GM18502 (cell line): ENCODE measurements around the gene C1orf159.
"Not testable (repeated sequence)": the region's sequence is repeated elsewhere in the genome, so short reads cannot be mapped to it uniquely, and the experiment has no call there.

ENCODE experiments used
- ATAC-seq: cut with Tn5 transposase; IDR thresholded peaks from one replicate; pipeline ENCODE4 v1.9.1; 2021; ENCODE audit warnings: mild to moderate bottlenecking; ENCODE audit not compliant: unreplicated experiment, poor library complexity

The C1orf159 gene

DNA sequence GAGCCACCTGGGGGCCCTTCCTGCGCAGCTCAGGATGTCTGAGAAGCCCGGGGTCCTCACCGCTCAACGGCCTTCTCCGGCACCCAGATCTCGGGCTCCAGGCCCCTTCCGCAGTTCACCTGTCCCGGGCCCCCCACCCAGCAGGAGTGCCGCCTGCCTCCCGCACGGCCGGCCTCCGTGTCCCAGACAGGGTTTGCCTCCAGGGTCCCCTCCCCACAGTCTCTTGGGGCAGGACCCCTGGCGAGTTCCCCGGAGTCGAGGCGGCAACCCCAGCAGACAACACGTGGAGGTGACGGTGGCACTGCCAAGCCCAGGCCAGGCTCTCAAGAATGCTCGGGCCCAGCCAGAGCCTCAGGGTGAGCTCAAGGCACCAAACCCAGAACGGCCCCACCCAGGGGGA, 35.4 kb upstream of the C1orf159 start:
- no peak for ATAC-seq

DNA sequence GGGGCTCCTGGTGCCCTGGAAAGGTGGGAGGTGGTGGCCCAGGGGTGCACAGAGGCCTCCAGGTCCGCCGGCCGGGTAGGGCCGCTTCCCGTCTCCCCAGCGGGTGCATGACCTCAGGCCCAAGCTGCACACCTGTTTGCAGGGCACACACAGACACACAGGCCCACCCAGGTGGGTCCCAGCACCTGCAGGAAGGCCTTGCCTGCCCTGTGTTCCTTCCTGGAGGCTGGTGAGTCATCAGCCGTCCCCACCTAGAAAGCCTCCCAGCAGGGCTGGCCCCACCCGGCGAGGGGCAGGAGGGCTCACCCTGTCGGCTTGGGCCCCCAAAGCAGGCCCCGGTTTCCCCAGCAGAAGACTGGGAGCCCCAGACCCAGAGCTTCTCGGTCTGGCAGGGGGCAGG, 34.2 kb upstream of the C1orf159 start:
- no peak for ATAC-seq

DNA sequence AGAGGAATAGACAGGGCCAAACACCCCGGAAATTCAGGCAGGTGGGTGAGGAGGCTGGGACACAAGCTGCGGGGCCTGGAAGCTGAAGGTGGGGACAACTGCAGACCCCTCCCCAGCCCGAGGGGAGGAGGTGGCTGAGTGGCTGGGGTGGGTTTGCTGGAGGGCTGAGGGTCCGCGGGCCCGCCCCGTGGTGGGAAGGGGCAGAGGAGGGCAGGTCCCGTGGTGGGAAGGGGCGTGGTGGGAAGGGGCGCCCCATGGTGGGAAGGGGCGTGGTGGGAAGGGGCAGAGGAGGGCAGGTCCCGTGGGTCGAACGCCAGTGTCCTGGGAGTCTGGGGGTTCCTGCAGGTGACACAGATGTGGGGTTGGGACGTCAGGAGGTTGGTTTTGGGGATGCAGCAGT, 33.5 kb upstream of the C1orf159 start:
- no peak for ATAC-seq

DNA sequence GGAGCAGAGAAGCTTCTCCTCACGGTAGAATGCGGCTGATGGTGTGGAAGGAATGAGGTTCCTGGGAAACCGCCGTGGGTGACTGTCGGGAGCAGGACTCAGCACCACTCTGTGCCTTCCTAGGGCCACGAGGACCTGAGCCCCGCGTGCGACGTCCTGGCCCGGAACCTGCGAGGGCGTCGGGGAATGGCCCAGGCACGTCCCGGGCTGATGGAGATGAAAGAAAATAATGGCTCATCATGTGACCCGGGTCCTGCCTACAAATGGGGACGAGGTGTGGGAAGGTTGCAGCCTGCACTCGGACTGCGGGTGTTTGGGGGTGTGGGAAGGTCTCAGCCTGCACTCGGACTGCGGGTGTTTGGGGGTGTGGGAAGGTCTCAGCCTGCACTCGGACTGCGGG, 32.7 kb upstream of the C1orf159 start:
- ATAC-seq = no peak

DNA sequence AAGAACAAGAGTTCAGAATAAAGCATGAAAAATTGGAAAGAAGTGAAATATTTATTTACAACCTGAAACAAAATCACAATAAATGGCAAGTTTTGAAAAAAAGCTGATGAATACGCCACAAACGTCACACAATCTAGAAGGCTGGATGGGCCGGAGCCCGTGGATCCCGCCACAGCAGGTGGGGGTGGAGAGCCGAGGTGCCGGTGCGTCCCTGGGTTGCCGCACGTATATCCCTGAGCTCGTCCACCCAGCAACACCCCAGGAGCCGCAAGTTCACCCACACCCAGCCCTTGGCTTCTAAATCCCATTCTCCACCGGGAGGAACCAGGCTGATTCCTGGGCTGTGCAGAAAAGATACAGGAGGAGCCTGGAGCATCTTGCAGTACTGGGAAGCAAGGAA, 32.2 kb upstream of the C1orf159 start:
- no peak for ATAC-seq

DNA sequence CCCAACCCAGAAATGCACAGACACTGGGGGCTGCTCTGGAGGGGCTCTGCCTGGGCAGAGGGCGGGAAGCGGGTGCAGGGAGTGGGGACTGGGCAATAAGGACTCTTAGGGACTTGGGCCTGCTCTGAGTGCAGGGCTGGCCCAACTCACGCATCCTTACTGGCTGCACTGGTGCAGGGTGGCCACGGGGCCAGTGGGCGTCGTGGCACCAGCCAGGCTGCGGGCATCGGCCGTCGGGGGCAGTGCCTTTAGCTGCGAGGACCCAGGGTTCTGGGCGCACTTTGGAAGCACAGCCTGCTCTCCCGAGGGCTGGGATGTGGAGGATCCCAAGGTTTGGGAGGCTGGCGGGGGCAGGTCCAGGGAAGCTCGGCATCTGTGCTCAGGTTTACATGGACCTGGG, 30.7 kb upstream of the C1orf159 start:
- ATAC-seq = no peak

DNA sequence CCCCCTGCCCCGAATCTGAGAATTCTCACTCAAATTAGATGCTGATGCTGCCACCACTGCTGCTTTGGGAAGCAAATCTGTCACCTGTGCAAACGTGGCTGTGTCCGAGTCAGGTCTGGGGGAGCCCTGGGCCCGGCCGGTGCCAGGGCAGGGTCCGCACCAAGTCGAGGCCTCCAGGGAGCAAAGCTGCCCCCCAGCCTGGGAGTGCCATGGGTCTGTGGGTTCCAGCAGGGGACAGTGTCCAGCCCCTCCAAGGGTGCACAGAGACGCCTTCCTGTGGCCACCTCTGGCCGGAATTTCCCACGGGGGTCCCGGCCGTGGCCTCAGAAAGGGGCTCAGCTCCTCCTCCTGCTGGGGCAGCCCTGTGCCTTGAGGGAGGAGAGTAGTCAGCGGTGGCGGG, 30.1 kb upstream of the C1orf159 start:
- ATAC-seq = no peak

DNA sequence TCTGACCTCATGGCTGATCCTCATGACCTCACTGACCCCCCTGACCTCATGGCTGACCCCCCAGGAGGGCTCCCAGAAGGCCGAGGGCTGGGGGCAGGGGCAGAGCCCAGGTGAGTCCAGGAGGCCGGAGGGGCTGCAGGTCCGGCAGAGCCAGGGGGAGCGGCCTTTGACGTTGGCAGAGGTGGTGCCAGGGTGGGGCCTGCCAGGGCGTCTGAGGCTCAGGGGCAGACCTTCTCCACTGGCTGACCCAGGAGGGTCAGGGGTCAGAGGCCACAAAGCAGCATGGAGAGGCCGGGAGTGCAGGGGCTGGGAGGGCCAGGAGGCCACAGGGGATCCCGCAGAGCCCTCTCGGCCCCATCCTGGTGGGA, 29.6 kb upstream of the C1orf159 start:
- ATAC-seq = no peak

DNA sequence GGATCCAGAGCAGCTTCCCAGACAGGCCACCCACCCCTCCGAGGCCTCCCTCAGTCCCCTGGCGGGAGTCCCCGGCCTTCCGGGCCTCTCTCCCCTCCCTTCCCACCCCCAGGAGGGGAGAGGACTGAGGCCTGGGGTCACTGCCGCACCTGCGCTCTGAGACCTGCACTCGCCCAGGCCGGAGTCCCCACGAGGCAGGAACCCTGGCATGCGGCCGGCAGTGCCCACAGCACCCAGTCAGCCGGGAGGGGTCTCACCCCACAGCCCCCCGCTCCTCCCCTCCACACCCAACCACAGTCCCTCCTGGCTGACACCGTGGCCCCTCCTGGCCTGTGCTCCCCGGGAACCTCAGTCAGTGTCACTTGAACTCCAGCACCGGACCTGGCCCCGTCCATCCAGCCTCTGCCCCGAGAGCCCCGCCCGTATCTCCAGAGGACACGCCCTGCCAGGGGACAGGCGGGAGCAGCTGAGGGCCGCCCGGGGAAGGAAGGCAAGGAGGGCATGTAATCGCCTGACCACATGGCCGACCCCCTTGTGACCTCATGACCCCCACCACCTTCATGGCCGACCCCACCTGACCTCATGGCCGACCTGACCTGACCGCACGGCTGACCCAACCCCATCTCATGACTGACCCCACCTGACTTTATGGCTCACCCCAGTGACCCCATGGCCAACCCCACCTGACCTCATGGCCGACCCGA, 29.1 kb upstream of the C1orf159 start:
- ATAC-seq = no peak

DNA sequence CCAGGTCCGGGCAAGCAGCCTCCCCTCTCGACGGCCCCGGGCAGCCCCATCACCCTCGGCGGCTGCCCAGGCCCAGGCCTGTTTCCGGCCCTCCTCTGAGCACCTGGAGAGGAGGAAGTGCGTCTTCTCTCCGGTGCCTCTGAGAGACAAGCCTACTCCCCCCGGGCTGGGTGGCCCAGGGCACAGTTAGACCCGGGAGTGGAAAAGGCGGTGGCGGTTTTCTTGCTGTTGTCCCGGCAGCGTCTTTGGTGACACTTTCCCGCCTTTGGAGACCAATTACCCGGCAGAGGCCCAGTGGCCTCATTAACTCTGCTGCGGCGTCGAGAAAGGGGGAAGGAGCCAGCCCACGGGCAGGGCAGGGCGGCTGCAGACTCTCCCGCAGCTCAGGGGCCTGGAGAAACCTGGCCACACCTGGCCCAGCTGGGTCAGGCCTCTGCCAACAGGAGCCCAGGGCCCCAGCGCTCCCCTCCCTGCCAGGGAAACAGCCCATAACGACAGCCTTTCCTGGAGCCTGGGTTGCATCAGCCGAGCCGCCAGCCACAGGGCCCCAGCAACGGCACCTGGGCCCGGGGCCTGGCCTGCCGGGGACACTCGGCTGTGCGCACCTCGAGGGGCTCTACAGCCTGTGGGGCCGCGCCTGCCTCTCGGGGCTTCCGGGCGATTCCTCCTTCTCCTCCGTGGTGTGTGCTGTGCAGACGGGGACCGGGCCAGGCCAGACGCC, 28.4 kb upstream of the C1orf159 start:
- ATAC-seq = no peak

DNA sequence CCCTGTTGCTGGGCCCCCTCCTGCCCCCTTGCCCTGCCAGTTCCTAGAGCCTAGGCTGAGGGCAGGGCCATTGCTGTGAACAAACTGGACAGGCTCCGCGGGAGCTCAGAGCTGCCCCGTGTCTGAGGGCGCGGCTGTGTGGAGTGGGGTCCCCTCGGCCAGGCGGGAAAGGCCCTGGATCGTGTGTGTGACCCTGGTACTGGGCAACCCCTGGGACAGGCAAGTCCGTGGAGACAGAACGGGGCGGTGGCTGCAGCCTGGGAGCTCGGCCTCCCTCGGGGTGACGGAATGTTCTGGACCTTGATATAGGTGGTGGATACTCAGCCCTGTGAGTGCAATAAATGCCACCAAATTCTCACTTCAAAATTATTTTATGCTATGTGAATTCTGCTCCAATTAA, 27.7 kb upstream of the C1orf159 start:
- no peak for ATAC-seq

DNA sequence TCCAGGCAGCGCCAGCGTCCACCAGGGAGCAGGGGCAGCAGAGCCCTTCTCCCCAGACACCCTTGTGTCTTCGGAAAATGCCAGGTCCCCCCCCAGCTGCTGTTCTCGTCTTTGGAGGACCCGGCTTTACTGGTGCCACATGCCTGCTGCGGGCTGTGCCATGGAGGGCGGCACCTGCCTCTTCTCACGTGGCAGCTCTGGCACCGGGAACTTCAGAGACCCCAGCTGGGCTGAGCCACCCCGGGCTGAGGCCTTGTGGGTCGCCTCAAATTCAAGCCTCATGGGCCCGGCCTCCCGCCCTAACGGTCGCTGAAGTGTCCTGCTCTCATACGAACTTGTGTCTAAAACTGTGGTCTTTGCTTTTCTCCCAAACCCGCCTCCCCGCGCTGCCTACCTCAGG, 27.0 kb upstream of the C1orf159 start:
- no peak for ATAC-seq

DNA sequence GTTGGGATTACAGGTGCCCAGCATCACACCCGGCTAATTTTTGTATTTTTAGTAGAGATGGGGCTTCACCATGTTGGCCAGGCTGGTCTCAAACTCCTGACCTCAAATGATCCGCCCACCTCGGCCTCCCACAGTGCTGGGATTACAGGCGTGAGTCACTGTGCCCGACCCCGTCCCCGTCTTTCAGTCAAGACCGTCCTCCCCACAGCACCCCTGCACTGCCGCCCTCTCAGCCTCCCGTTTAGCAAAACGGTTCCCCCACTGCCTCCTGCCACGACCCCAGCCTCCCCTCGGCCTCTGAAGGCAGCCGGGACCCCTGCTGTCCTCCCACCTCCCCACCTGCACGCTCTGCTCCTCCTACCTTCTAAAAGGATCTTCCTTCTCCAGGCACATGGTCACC, 26.5 kb upstream of the C1orf159 start:
- not testable (repeated sequence) for ATAC-seq

DNA sequence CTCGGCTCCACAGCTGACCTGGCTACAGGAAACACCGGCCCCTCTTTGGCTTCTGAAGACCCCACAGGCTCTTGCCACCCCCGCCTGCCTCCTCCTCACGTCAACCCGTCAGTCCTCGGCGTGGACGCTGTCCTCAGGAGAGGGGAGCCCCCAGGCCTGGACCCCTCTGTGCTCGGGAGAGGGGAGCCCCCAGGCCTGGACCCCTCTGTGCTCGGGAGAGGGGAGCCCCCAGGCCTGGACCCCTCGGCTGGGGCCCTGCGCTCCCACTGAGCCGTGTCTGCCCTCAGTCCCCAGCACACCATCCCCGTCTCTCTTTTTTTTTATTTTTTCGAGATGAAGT, 26.0 kb upstream of the C1orf159 start:
- no peak for ATAC-seq

DNA sequence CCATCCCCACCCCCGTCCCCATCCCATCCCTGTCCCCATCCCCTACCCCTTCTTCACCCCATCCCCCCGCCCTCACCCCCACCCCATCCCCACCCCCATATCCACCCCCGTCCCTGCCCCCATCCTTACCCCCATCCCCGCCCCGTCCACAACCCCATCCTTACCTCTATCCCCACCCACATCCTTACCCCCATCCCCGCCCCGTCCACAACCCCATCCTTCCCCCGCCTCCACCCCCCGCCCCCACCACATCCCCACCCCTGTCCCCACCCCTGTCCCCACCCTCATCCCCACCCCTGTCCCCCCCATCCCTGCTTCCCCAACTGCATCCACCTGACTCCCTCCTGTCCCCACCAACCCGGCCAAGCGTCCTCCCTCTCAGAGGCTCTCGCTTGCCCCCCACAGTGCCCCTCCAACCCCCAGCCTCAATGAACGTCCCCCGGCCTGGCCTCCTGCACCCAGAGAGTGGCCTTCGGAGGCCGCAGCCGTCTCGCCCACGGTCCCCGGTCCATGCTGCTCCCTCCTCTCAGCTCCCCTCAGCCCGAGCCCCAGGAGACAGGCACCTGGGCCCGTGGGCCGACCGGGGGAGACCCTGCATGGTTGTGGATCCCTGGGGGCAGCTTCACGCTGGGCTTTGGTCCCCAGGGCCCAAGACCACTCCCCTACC, 25.5 kb upstream of the C1orf159 start:
- no peak for ATAC-seq

DNA sequence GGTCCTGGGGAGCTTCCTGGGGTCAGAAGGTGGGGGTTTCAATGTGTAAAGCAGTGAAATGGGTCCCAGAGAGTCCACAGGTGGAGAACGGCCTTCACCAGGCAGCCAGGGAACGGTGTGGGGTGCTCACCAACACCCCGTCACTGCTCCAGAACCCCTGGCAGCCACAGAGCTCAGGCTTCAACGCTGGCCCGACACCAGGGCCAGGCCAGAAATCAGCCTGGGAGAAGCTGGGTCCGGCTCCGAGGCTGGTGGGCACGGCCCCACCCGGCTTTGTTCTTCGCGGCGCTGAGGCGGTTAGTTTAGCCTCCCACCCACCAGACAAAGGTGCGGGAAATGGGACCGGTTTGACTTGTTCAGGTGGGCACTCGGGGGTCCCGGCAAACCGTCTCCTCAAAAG, 24.8 kb upstream of the C1orf159 start:
- no peak for ATAC-seq

DNA sequence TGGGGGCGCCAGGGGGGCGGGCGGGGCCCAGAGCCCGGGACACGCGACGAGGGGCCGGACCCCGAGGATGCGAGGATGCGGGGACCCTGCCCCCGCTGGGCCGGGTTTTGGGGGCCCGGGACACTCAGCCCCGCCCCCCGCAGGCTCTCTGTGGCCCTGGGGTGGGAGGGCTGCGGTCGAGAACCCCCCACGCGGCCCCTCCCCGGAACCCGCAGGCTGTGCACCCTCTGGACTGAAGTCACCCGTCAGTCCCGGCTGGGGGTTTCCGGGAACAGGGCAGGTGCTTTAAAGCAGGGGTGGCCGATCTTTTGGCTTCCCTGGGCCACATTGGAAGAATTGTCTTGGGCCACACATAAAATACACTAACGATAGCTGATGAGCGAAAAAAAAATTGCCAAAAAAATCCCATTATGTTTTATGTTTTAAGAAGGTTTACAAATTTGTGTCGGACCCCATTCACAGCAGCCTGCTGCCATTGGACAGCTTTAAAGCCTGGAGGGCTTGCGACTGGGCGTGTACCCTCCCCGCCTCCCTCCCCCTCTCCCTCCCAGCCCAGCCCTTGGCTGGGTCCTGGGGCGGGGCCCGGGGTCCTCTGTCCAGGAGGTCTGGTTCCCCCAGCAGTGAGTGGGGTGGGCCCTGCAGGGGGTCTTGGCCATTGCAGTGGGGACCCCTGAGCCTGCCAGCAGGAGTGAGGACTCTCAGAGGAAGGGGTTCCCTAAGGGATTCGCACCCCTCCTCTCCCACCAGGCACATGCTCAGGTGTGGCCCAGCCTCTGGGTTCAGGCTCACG, 21.6 kb upstream of the C1orf159 start:
- ATAC-seq = peak; percentile 62

DNA sequence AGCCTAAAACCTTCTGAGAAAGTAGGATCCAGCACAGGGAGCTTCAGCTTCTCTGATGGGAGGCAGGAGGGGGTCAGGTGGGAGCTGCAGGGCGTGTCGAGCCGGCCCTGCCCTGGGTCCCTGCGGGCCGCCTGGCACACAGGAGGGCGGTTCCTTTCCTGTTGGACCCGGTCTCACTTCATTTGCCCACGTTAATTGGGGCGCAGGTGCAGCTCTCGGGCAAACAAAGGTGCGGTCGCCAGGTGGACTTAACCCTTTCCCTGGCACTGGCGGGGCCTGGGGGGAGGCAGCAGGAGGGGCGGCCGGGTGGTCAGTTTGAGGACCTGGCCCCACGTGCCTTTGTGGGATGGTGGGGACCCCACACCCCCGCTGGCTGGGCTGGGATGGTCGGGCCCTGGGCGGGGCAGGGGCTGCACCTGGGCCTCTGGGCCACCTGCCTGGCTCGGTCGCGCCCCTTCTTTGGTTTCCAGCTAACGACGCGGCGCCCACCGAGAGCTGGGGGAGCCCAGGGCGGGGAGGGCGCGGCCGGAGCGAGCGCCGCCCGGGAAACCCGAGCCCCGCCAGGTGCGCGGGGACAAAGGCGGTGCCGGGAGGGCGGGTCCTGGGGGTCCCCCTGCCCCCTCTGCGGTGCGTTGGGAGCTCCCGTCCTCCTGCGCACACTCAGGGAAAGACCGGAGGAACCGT, 20.8 kb upstream of the C1orf159 start:
- no peak for ATAC-seq

DNA sequence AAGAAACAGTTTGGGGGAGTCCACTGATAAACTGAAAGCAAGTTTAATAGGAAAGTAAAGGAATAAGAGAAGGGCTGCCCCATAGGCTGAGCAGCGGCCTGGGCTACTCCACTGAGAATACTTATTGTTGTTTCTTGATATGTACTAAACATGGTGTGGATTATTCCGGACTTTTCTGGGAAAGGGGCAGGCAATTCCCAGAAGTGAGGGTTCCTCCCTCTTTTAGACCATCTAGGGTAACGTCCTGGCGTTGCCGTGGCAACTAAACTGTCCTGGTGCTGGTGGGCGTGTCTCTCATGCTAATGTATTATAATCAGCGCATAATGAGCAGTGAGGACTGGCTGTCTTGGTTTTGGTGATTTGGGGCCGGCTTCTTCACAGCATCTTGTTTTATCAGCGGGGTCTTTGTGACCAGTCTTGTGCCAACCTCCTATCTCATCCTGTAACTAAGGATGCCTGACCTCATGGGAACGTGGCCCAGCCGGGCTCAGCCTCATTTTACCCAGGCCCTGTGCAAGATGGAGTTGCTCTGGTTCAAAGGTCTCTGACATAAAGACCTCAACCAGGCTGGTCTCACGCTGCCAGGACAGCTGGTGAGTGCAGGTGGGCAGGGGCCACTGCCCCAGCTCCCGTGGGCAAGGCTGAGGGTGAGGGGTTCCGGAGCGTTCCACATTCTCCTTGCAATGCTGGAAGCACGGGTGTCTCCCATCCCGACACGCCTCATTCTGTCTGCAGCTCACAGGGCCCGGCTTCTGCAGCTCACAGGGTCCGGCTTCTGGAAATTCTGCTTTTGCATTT, 19.6 kb upstream of the C1orf159 start:
- no peak for ATAC-seq
